ENCODE results near the gene KDM7A.

KDM7A gene

DNA sequence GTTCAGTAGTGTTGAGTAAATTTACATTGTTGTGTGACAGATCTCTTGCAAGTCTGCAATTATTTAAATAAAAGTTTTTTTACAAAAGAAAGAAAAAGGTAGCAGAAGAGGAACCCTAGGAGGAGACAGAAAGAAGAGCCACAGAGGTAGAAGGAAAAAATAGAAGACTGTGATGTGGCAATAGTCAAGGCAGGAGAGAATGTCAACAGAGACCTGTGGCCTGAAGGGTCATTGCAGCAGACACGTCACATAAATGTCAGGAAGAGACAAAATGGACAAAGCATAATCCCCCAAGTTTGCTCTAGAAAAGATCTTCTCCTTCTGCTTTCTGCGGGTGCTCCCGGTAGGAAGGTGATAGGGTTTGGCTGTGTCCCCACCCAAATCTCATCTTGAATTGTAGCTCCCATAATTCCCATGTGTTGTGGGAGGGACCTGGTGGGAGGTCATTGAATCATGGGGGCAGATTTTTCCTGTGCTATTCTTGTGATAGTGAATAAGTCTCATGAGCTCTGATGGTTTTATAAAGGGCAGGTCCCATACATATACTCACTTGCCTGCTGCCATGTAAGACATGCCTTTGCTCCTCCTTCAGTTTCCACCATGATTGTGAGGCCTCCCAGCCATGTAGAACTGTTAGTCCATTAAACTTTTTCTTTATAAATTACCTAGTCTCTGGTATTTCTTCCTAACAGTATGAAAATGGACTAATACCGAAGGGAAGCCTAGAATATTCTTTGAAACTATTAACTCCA, 41.1 kb upstream of the KDM7A start:
- no peak overlapping the region for H3K27ac ChIP-seq
- TF ChIP-seq ZFX (IDR thresholded peaks at IDR 0.05; ENCODE audit: borderline replicate concordance) = no peak
- TF ChIP-seq CTCF (IDR thresholded peaks at IDR 0.05) = no peak

DNA sequence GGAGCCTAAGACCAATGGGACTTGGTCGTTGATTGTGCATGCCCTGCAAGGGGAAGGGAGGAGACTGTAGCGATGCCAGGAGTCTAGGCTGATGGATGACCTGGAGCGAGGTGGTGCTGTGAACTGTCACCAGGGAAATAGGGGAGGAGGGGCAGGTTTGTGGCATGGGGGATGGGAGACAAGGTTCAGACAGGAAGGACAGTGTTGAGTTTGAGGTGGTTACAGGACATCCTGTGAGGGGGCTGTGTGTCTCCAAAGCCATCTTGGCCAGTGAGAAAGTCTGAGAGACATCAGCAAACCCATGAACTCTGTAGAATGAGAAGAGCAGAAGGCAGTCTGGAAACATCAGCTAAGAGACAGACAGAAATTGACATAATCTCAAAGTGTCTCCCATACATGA, 38.5 kb upstream of the KDM7A start:
- no peak for TF ChIP-seq ZFX (IDR thresholded peaks at IDR 0.05; ENCODE audit: borderline replicate concordance)
- TF ChIP-seq CTCF (IDR thresholded peaks at IDR 0.05) = no peak
- no peak overlapping the region for H3K27ac ChIP-seq

DNA sequence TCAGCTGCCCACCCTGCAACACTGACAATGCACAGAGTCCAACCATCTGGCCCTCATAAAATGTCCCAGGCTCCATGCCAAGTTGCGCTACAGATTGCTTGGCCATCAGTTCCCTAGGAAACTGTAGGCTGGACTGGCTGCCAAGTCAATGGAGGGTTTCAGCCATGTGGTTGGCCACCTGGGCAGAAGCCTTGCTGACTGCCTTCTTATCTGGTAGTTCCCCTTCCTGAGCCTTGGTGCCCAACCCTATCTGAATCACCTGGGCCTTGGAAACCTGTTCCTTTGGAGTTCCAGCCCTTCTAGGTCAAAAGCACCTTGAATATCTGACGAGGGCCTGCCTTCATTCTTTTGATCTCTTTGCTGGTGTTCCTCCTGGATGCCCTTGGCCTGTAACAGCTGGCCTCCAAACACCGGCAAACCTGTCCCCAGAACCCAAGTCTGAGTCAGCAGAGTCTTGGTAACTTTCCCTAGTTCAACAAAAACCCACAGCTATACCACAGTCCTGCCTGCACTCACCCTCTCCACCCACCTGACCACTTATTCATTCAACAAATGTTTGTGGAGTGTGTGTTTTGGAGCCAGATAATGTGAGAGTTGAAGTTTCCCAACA, 37.4 kb upstream of the KDM7A start:
- H3K27ac ChIP-seq = no peak overlapping the region
- no peak for TF ChIP-seq ZFX (IDR thresholded peaks at IDR 0.05; ENCODE audit: borderline replicate concordance)
- TF ChIP-seq CTCF (IDR thresholded peaks at IDR 0.05) = no peak

DNA sequence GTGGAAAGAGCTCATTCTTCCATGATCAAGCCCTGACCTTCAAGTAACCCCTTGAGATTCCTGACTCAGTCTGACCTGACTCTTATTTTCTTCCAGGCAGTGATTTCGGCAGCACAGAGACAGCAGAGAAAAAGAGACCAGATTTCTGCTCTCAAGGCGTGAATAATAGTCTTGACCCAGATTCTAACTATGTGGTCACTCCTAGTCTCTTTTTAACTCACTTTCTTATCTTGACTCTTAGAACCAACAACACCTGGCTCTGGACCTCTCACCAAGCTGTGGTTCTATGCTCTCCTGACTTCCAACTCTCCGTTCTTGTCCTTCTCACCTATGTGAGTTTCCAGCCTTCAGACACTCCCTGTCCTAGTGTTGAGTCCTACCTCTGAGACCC, 36.9 kb upstream of the KDM7A start:
- no peak for TF ChIP-seq ZFX (IDR thresholded peaks at IDR 0.05; ENCODE audit: borderline replicate concordance)
- no peak for TF ChIP-seq CTCF (IDR thresholded peaks at IDR 0.05)
- H3K27ac ChIP-seq = no peak overlapping the region

GRCh38 chr7:140212100-140212881, 35.5 kb upstream of the KDM7A start:
- TF ChIP-seq CTCF (IDR thresholded peaks at IDR 0.05) (no peak), ZFX (IDR thresholded peaks at IDR 0.05; ENCODE audit: borderline replicate concordance) (no peak)
- H3K27ac ChIP-seq = no peak overlapping the region

DNA sequence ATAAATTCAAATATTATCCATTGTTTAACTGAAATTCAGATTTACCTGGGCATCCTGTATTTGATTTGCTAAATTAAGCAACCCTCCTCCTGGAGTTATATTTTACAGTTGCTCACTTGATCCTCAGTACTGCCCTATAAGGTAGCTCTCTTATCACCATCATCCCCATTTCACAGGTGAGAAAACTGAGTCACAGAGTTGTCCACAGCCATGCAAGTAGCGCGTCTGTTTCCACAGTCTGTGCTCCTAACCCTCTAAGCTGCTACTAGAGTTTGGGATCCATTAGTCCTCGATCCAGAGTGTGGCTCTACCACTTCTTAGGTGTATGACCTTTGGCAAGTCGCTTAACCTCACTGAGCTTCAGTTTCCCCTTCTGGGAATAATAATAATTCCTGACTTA, 34.9 kb upstream of the KDM7A start:
- H3K27ac ChIP-seq = no peak overlapping the region
- TF ChIP-seq CTCF (IDR thresholded peaks at IDR 0.05) (no peak), ZFX (IDR thresholded peaks at IDR 0.05; ENCODE audit: borderline replicate concordance) (no peak)

Measured in 22Rv1 (cell line).